HEK293 (cell line): ENCODE results near the gene RNF175.
A peak's percentile ranks its signal among the peaks of the same experiment; 100 is the strongest.

ENCODE experiments used
- CTCF ChIA-PET: fragments of 350-600 bp; formaldehyde crosslinking; extraction: SDS; loops from one replicate; lab custom pipeline; 2021; ENCODE audit warnings: antibody characterized with exemption; lab: Yijun Ruan, JAX
- POLR2A ChIA-PET: fragments of 300-600 bp; formaldehyde crosslinking; extraction: SDS; loops from one replicate; lab custom pipeline; 2020; ENCODE audit warnings: antibody characterized with exemption, inconsistent platforms; lab: Yijun Ruan, JAX
- H3K27ac ChIP-seq: fragments of 200-500 bp; sonication (Bioruptor generic); 2 replicates; pipeline ENCODE4 v1.5.1; 2014; ENCODE audit warnings: low read depth, low read length, control low read depth, inconsistent platforms; ENCODE audit errors: extremely low read depth
- H3K36me3 ChIP-seq, 2 experiments: fragments of 200-500 bp in 1 of 2; sonication (Bioruptor generic) in 1 of 2; 1 replicate in 1 of 2; 2 replicates in 1 of 2; pipeline ENCODE4 v1.5.1; 2014 to 2017; ENCODE audit warnings: inconsistent platforms in 2 of 2, low read length in 2 of 2; ENCODE audit not compliant: control insufficient read depth in 2 of 2, insufficient read depth in 1 of 2
- H3K4me1 ChIP-seq: fragments of 200-500 bp; sonication (Bioruptor generic); 2 replicates; pipeline ENCODE4 v1.5.1; 2014; ENCODE audit warnings: mild to moderate bottlenecking, low read length, inconsistent platforms; ENCODE audit not compliant: control insufficient read depth, insufficient read depth
- H3K4me3 ChIP-seq: 2 replicates; pipeline ENCODE4 v1.5.1; 2011; ENCODE audit warnings: low read depth, mild to moderate bottlenecking, control low read depth, low read length, moderate library complexity
- H3K9me3 ChIP-seq: fragments of 200-500 bp; sonication (Bioruptor generic); 2 replicates; pipeline ENCODE4 v1.5.1; 2014; ENCODE audit warnings: low read depth, low read length, inconsistent platforms; ENCODE audit not compliant: control insufficient read depth, insufficient read depth
- IKZF3 ChIP-seq: fragments of 450-650 bp; IDR thresholded peaks from 2 replicates; pipeline ENCODE4 v1.5.0; 2018; ENCODE audit warnings: missing biosample characterization, mild to moderate bottlenecking, missing genetic modification characterization, moderate library complexity
- KLF17 ChIP-seq: fragments of 450-650 bp; formaldehyde crosslinking; IDR thresholded peaks from 2 replicates; pipeline ENCODE4 v1.5.1; 2016; ENCODE audit warnings: missing biosample characterization, missing genetic modification characterization
- OVOL3 ChIP-seq: fragments of 450-650 bp; formaldehyde crosslinking; IDR thresholded peaks from 2 replicates; pipeline ENCODE4 v1.5.1; 2016; ENCODE audit warnings: missing biosample characterization, missing genetic modification characterization
- PRDM1 ChIP-seq: fragments of 450-650 bp; formaldehyde crosslinking; IDR thresholded peaks from 2 replicates; pipeline ENCODE4; 2016; ENCODE audit warnings: missing biosample characterization, missing genetic modification characterization
- PRDM10 ChIP-seq: fragments of 450-650 bp; formaldehyde crosslinking; IDR thresholded peaks from 2 replicates; pipeline ENCODE4 v1.5.1; 2016; ENCODE audit warnings: missing biosample characterization, missing genetic modification characterization
- PRDM4 ChIP-seq: fragments of 450-650 bp; formaldehyde crosslinking; IDR thresholded peaks from 2 replicates; pipeline ENCODE4 v1.5.1; 2017; ENCODE audit warnings: missing biosample characterization, missing genetic modification characterization
- PRDM6 ChIP-seq: fragments of 450-650 bp; formaldehyde crosslinking; IDR thresholded peaks from 2 replicates; pipeline ENCODE4 v1.5.1; 2017; ENCODE audit warnings: missing biosample characterization, missing genetic modification characterization
- WT1 ChIP-seq: fragments of 450-650 bp; formaldehyde crosslinking; IDR thresholded peaks from 2 replicates; pipeline ENCODE4 v1.5.1; 2016; ENCODE audit warnings: missing biosample characterization, missing genetic modification characterization
- YY2 ChIP-seq: fragments of 450-650 bp; formaldehyde crosslinking; IDR thresholded peaks from 2 replicates; pipeline ENCODE4 v1.5.1; 2016; ENCODE audit warnings: missing biosample characterization, missing genetic modification characterization
- ZBTB17 ChIP-seq: fragments of 450-650 bp; formaldehyde crosslinking; IDR thresholded peaks from 2 replicates; pipeline ENCODE4 v1.5.1; 2016; ENCODE audit warnings: missing biosample characterization, missing genetic modification characterization
- ZBTB48 ChIP-seq: fragments of 450-650 bp; formaldehyde crosslinking; IDR thresholded peaks from 2 replicates; pipeline ENCODE4 v1.5.1; 2016; ENCODE audit warnings: missing biosample characterization, missing genetic modification characterization
- ZBTB6 ChIP-seq: fragments of 450-650 bp; formaldehyde crosslinking; IDR thresholded peaks from 2 replicates; pipeline ENCODE4 v1.5.1; 2017; ENCODE audit warnings: missing biosample characterization, missing genetic modification characterization
- ZNF335 ChIP-seq: fragments of 450-650 bp; formaldehyde crosslinking; conservative IDR thresholded peaks from 2 replicates; pipeline ENCODE4 v1.5.1; 2016; ENCODE audit warnings: missing biosample characterization, missing genetic modification characterization
- ZNF341 ChIP-seq: fragments of 450-650 bp; formaldehyde crosslinking; IDR thresholded peaks from 2 replicates; pipeline ENCODE4; 2016; ENCODE audit warnings: low read depth, missing biosample characterization, missing genetic modification characterization
- ZNF473 ChIP-seq: fragments of 450-650 bp; formaldehyde crosslinking; IDR thresholded peaks from 2 replicates; pipeline ENCODE4 v1.5.1; 2017; ENCODE audit warnings: missing biosample characterization, missing genetic modification characterization
- ZNF580 ChIP-seq: fragments of 450-650 bp; formaldehyde crosslinking; IDR thresholded peaks from 2 replicates; pipeline ENCODE4 v1.5.1; 2016; ENCODE audit warnings: missing biosample characterization, missing genetic modification characterization
- ZNF600 ChIP-seq: fragments of 450-650 bp; formaldehyde crosslinking; IDR thresholded peaks from 2 replicates; pipeline ENCODE4 v1.5.1; 2016; ENCODE audit warnings: missing biosample characterization, missing genetic modification characterization
- ZNF645 ChIP-seq: fragments of 450-650 bp; formaldehyde crosslinking; IDR thresholded peaks from 2 replicates; pipeline ENCODE4; 2016; ENCODE audit warnings: missing biosample characterization, missing genetic modification characterization
- ZNF777 ChIP-seq: fragments of 450-650 bp; formaldehyde crosslinking; IDR thresholded peaks from 2 replicates; pipeline ENCODE4 v1.5.1; 2017; ENCODE audit warnings: missing biosample characterization, missing genetic modification characterization, borderline replicate concordance
- ZNF792 ChIP-seq: fragments of 450-650 bp; formaldehyde crosslinking; IDR thresholded peaks from 2 replicates; pipeline ENCODE4 v1.5.1; 2016; ENCODE audit warnings: missing biosample characterization, missing genetic modification characterization

The RNF175 gene

GRCh38 chr4:153787575-153787974 is 27.8 kb upstream of the RNF175 start (continued):
- no peak for TF ChIP-seq PRDM4 (tag by site-specific recombination)
- TF ChIP-seq ZNF473 (tag by site-specific recombination) = no peak
- TF ChIP-seq ZBTB48 (tag by site-specific recombination) = no peak
- TF ChIP-seq PRDM1 = no peak
- TF ChIP-seq YY2 (tag by site-specific recombination) = no peak
- no peak for TF ChIP-seq PRDM10 (tag by site-specific recombination)

- Histone ChIP-seq H3K9me3 (no peaks in the 10 kb centered on the region), H3K4me1 (peaks cover 12% of the 10 kb centered on the region), H3K4me3 (no peak overlapping the region), H3K36me3 (no peaks in the 10 kb centered on the region), H3K27ac (no peak overlapping the region)
- CTCF ChIA-PET = interaction anchor here (0.8 to 1.2 kb wide), 4 partner anchors 8 to 832 kb away, joined by 3 to 4 read pairs (median 4); no protein-coding TSS in a partner anchor
- TF ChIP-seq ZNF792 = no peak
- 0 out of 2 replicates have a peak, but pooled peaks have one; percentile 7 for TF ChIP-seq PRDM6 (tag by site-specific recombination)
- no peak for TF ChIP-seq KLF17 (tag by site-specific recombination)
- no peak for TF ChIP-seq ZNF777 (tag by site-specific recombination)
- POLR2A ChIA-PET = no interaction called here
Measured at GRCh38 chr4:153787061-153787560, 27.3 kb upstream of the RNF175 start.

GRCh38 chr4:153785910-153786721 is 26.3 kb upstream of the RNF175 start:
- H3K4me1 ChIP-seq = peaks cover 12% of the 10 kb centered on the region
- no peaks in the 10 kb centered on the region for H3K36me3 ChIP-seq
- no peak overlapping the region for H3K4me3 ChIP-seq
- POLR2A ChIA-PET = interaction anchor here (0.6 kb wide), 1 partner anchor 463 kb away, joined by 5 read pairs; no protein-coding TSS in a partner anchor
- CTCF ChIA-PET = interaction anchor here (0.6 to 1.9 kb wide), 19 partner anchors 9 to 833 kb away, joined by 3 to 6 read pairs (median 3); no protein-coding TSS in a partner anchor
- H3K27ac ChIP-seq = peak overlapping the region; percentile 8; the same call in 1 of the 2 replicates
- no peaks in the 10 kb centered on the region for H3K9me3 ChIP-seq
- peak; percentile 89 for TF ChIP-seq IKZF3 (tag by site-specific recombination)
- no peak for TF ChIP-seq ZNF600 (tag by site-specific recombination)
- TF ChIP-seq ZBTB17 (tag by site-specific recombination) = peak; percentile 57; the same call in 1 of the 2 replicates
- TF ChIP-seq OVOL3 (tag by site-specific recombination) = no peak
- no peak for TF ChIP-seq ZBTB6 (tag by site-specific recombination)
- no peak for TF ChIP-seq WT1 (tag by site-specific recombination)
- TF ChIP-seq ZNF335 (tag by site-specific recombination) = 0 out of 2 replicates have a peak, but pooled peaks have one; percentile 31
- no peak for TF ChIP-seq ZNF645 (tag by site-specific recombination)
- TF ChIP-seq ZNF341 (tag by site-specific recombination) = no peak
- TF ChIP-seq ZNF580 (tag by site-specific recombination) = no peak
